ENCODE results near the gene PIAS1. TPM values are rescaled to one million over a fixed set of nuclear protein-coding genes. Genes with fewer than 3 reads are reported as not detected.

The PIAS1 gene
- total and polyA plus RNA-seq, 2 donors (not counting 3 experiments of a cell fraction or from before 2014, with no cell fraction given) = 23.7 to 24.2 TPM

DNA sequence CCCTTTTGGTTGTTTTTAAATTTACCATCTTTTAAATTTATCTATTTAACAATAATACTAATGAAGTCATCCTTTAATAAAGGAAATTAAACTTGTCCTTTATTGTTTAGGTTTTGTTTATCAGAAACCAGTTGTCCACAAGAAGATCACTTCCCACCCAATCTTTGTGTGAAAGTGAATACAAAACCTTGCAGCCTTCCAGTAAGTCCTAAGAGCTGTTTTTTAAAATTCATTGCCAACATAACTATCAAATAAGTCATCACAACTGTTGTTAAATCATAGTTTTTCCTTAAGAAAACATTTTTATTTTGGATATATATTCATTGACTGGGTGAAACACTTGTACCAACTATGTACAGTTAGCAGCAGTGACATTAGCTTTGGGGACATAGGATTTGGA is 91.6 kb downstream of the PIAS1 start:
- no peak overlapping the region for H3K9ac ChIP-seq (replicated peaks; ENCODE audit: extremely low read depth, insufficient read depth, low read length)
- no TSS peak for BruUV-seq (replicated peaks)
- H4K20me1 ChIP-seq (replicated peaks; ENCODE audit: control insufficient read depth, extremely low read depth, insufficient read depth, low read length) = peaks cover 2% of the 10 kb centered on the region
- DNase-seq (ENCODE audit: low read depth, low spot score) = no peak
- CTCF ChIA-PET = interaction anchor here (0.8 to 1.0 kb wide), 2 partner anchors 9 to 92 kb away, joined by 4 read pairs; partner anchors contain the start of gene PIAS1
- TF ChIP-seq, protein P1, sequence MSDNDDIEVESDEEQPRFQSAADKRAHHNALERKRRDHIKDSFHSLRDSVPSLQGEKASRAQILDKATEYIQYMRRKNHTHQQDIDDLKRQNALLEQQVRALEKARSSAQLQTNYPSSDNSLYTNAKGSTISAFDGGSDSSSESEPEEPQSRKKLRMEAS (IDR thresholded peaks at IDR 0.05; ENCODE audit: insufficient read depth, insufficient read length) = no peak
- no peak for TF ChIP-seq MYC (IDR thresholded peaks at IDR 0.05; ENCODE audit: low read depth, low read length)
- TF ChIP-seq, protein P2, sequence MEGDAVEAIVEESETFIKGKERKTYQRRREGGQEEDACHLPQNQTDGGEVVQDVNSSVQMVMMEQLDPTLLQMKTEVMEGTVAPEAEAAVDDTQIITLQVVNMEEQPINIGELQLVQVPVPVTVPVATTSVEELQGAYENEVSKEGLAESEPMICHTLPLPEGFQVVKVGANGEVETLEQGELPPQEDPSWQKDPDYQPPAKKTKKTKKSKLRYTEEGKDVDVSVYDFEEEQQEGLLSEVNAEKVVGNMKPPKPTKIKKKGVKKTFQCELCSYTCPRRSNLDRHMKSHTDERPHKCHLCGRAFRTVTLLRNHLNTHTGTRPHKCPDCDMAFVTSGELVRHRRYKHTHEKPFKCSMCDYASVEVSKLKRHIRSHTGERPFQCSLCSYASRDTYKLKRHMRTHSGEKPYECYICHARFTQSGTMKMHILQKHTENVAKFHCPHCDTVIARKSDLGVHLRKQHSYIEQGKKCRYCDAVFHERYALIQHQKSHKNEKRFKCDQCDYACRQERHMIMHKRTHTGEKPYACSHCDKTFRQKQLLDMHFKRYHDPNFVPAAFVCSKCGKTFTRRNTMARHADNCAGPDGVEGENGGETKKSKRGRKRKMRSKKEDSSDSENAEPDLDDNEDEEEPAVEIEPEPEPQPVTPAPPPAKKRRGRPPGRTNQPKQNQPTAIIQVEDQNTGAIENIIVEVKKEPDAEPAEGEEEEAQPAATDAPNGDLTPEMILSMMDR (IDR thresholded peaks at IDR 0.05; ENCODE audit: extremely low read depth in 1 of 2, insufficient read depth in 1 of 2, low read depth in 1 of 2, low read length in 2 of 2) = no peak
- TF ChIP-seq EZH2 (IDR thresholded peaks at IDR 0.05; ENCODE audit: borderline replicate concordance, low read depth, low read length, severe bottlenecking) = no peak
- TF ChIP-seq FOS (IDR thresholded peaks at IDR 0.05; ENCODE audit: borderline replicate concordance, insufficient read depth, low read length) = no peak
- no peak for TF ChIP-seq JUN (IDR thresholded peaks at IDR 0.05; ENCODE audit: borderline replicate concordance, insufficient read depth, insufficient read length, low read depth)
- no peak for TF ChIP-seq GATA2 (IDR thresholded peaks at IDR 0.05; ENCODE audit: insufficient read depth, insufficient read length, low read depth, low read length)
- no peak for TF ChIP-seq POLR2A (IDR thresholded peaks at IDR 0.05; ENCODE audit: low read depth, low read length)
- TF ChIP-seq POLR2AphosphoS5 (IDR thresholded peaks at IDR 0.05; ENCODE audit: insufficient read depth, low read depth, low read length) = no peak
- no peaks in the 10 kb centered on the region for H3K9me3 ChIP-seq (replicated peaks; ENCODE audit: control insufficient read depth, insufficient read depth, low read length)
- H3K27ac ChIP-seq (ENCODE audit: insufficient read depth, low read depth, low read length) = no peak overlapping the region
- H3K79me2 ChIP-seq (ENCODE audit: control insufficient read depth, insufficient read depth, low read length) = peaks cover 2% of the 10 kb centered on the region
- no peaks in the 10 kb centered on the region for H3K9me1 ChIP-seq (replicated peaks; ENCODE audit: control insufficient read depth, extremely low read depth, insufficient read depth, low read length)
- no peaks in the 10 kb centered on the region for H3K27me3 ChIP-seq (ENCODE audit: control insufficient read depth in 2 of 2, insufficient read depth in 2 of 2, low read length in 2 of 2)
- intact Hi-C loops (cut with micrococcal nuclease) = no loop called here
- no peaks in the 10 kb centered on the region for H3K4me1 ChIP-seq (ENCODE audit: control insufficient read depth, extremely low read depth, insufficient read depth, low read length)
- POLR2A ChIA-PET = no interaction called here
- peaks cover 0 to 3% of the 10 kb centered on the region in 2 experiments for H3K36me3 ChIP-seq (ENCODE audit: control insufficient read depth in 2 of 2, extremely low read depth in 1 of 2, insufficient read depth in 2 of 2, low read length in 2 of 2)
- no peak overlapping the region for H3K4me3 ChIP-seq (replicated peaks in 1 of 3; ENCODE audit: insufficient read depth in 1 of 3, low read depth in 1 of 3, low read length in 3 of 3)
- dilution Hi-C loops (cut with MboI; ENCODE audit: extremely low pct_ligation_motif_present, low sequenced_read_pairs) = no loop called here
- no peak for FAIRE-seq
- H3K4me2 ChIP-seq (ENCODE audit: insufficient read depth, low read length) = no peak overlapping the region
- H2AFZ ChIP-seq (ENCODE audit: low read depth, low read length) = no peak overlapping the region

Data from endothelial cell of umbilical vein (primary cell).